NCI-H510A (cell line): ENCODE measurements around the gene HERPUD2.
"Not testable (repeated sequence)": the region's sequence is repeated elsewhere in the genome, so short reads cannot be mapped to it uniquely, and the experiment has no call there.

Experiments
- DNase-seq: peaks from one replicate; lab custom pipeline; 2025; lab: John Stamatoyannopoulos, UW

The HERPUD2 gene

GRCh38 chr7:35677582-35678356 is 17.2 kb downstream of the HERPUD2 start:
- no peak for DNase-seq

- DNase-seq, result no peak
Measured at GRCh38 chr7:35676211-35676610, 18.7 kb downstream of the HERPUD2 start.

GRCh38 chr7:35670856-35671569 is 23.9 kb downstream of the HERPUD2 start:
- DNase-seq, result no peak

- not testable (repeated sequence) for DNase-seq
Measured at GRCh38 chr7:35660411-35660810, 34.5 kb downstream of the HERPUD2 start.

- no peak for DNase-seq
Measured at GRCh38 chr7:35658606-35659201, 36.2 kb downstream of the HERPUD2 start.

DNA sequence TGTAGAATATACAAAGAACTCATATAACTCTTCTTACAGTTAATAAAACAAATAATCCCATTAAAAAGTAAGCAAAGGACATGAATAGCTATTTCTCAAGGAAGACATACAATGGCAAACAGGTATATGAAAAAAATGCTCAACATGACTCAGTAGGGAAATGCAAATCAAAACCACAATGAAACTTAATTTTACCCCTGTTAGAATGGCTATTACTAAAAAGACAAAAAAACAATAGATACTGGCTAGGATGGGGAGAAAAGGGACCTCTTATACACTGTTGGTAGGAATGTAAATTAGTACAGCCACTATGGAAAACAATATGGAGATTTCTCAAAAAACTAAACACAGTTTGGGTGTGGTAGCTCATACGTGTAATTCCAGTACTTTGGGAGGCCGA is 37.8 kb downstream of the HERPUD2 start:
- no peak for DNase-seq

- DNase-seq, result not testable (repeated sequence)
Measured at GRCh38 chr7:35654558-35654957, 40.4 kb downstream of the HERPUD2 start.

GRCh38 chr7:35652124-35652523 is 42.8 kb downstream of the HERPUD2 start:
- DNase-seq, result no peak

- no peak for DNase-seq
Measured at GRCh38 chr7:35650751-35651150, 44.2 kb downstream of the HERPUD2 start.

DNA sequence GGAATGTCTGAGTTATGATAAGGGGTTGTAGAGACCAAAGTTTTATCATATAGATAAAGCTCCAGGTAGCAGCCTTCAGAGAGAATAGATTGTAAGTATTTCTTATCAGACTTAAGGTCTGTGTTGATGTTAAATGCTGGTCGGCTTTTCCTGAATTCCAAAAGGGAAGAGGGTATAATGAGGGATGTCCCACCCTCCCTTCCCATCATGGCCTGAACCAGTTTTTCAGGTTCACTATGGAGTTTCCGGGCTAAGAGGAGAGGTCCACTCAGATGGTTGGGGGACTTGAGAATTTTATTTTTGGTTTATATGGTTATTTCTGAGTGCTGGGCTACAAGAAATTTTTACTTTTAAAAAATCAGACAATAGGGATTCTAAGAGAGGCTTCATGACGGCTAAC is 45.2 kb downstream of the HERPUD2 start:
- no peak for DNase-seq

DNA sequence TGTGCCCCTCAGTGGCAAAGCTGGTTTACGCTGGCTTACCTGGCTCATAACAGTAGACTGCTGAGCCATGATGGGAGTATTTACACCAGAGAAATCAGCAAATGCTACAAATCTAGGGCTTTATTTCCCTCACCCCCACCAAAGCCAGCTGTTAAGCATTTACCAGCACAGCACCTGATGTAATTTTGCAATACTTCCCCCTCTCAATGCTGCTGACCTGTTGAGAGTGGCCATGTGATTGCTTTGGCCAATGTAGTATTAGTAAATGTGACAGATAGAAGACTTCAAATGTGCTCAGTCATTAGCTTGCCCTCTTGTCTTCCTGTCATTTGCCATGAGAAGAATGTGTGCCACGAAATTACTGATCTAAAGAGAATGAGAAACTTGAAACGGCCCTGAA is 46.6 kb downstream of the HERPUD2 start:
- DNase-seq, result no peak

DNA sequence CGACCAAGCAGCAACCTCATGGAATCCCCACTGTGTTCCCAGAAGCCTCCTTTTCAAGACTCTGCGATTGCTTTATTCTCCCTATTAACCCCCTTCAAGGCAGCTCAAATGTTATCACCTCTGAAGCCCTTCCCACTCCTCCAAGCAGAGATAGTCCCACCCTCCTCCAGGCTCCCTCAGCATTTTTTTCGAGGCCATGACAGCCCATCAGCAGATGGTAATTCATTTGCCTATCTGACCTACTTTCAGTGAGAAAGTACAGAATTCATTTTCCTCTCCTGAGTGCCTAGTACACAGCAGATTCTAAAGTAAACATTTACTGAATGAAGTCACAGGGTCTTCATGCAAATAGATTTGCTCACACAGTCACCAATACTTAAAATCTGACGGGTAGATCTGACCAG is 47.8 kb downstream of the HERPUD2 start:
- DNase-seq, result peak; percentile 41

DNA sequence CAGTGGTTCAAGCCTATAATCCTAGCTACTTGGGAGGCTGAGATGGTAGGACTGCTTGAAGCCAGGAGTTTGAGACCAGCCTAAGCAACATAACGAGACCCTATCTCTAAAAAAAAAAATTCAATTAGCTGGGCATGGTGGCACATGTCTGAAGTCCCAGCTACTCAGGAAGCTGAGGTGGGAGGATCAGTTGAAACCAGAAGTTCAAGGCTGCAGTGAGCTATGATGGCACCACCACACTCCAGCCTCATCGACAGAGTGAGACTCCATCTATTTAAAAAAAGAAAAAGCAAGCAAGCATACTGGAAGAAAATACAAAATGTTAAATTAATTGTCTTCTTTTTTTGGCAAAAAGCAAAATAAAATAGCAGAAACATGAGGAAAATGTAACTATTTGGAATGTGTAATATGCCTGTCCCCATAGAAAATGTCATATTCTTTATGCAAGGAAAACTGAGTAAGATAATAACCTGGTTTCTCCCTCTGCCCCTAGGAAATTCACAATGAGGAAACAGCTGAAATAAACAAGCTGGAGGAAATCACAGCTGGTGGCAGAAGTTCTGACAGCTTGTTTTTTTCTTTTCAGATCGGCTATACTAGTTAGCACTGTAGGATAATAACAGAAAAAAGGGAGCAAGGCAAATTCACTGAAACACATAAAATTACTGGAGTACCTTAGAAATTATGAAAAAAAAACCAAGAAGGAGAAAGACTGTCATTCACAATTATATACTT is 48.5 kb downstream of the HERPUD2 start:
- DNase-seq, result no peak

GRCh38 chr7:35645691-35646090 is 49.2 kb downstream of the HERPUD2 start:
- DNase-seq, result no peak

GRCh38 chr7:35630024-35630972 is 64.6 kb downstream of the HERPUD2 start:
- DNase-seq, result no peak

DNA sequence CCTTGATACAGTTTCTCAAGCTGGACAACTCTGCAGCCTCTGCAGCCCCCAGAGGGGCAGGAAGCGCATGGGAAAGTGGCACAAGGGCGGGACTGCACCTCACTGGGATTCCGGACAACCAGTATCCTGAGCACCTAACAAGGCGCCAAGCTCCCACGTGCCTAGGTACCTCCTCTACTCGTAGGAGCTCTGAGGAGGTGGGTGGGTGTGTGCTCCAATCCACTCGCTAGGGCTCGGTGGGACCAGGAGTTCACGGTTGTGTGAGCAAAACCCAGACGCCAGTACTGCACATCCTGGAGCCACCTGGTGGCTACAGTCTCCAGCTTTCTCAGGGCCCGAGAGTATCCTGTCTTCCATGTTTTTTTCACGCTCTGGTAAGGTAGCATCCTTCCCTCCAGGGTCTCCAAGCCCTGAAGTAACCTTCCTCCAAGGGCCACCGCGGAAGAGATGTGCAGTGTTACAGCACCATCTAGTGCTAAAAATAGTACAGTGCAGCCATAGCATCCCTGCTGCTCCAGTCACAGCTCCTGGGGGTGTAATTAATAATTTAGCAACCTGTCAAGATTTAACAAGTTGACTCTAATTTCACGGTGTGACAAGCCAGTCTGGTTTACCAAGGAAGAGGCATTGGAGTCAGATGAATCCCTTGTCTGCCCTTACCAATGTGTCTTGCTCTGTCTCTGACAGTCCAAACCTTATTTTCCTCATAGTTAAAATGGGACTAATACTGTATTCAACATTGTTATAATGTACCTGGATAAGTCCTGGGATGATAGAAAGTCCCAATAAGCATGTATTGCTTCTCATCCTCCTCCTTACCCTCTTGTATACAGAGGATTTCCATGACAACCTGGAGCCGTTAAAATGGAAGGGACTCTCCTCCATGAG is 70.4 kb downstream of the HERPUD2 start:
- no peak for DNase-seq

GRCh38 chr7:35623381-35623780 is 71.6 kb downstream of the HERPUD2 start:
- no peak for DNase-seq

- DNase-seq, result no peak
Measured at GRCh38 chr7:35619863-35620262, 75.1 kb downstream of the HERPUD2 start.

- no peak for DNase-seq
Measured at GRCh38 chr7:35617041-35617440, 77.9 kb downstream of the HERPUD2 start.

GRCh38 chr7:35613150-35613549 is 81.8 kb downstream of the HERPUD2 start:
- DNase-seq, result no peak
